Kidney glomerular epithelial cell (primary cell): ENCODE results near the gene FGD5.

Source experiments
- DNase-seq: peaks from one replicate; lab custom pipeline; 2025; lab: John Stamatoyannopoulos, UW

The FGD5 gene

DNA sequence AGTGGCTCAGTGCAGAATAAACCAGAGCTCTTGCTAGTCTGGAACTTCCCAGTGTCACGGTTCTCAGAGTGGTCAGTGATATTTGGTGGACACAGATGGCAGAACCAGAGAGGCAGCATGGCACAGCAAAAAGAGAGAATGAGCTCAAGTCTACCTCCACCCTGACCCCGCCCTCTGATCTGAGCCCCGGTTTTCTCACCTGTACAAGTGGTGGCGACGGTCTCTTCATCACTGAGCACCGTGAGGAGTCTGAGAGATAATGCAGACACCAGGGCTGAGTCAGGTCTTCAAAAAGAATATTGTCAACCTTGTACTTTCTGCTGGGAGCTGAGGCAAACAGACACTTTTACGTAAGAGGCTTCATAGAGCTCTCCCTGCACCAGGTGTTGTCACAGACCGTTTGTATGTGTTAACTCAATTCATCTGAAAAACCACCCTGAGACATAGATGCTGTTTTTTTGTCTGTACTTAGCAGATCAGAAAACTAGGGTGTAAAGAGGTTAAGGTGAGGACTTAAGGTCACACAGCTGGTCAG lies 13.2 kb downstream of the FGD5 start:
- DNase-seq = no peak

DNA sequence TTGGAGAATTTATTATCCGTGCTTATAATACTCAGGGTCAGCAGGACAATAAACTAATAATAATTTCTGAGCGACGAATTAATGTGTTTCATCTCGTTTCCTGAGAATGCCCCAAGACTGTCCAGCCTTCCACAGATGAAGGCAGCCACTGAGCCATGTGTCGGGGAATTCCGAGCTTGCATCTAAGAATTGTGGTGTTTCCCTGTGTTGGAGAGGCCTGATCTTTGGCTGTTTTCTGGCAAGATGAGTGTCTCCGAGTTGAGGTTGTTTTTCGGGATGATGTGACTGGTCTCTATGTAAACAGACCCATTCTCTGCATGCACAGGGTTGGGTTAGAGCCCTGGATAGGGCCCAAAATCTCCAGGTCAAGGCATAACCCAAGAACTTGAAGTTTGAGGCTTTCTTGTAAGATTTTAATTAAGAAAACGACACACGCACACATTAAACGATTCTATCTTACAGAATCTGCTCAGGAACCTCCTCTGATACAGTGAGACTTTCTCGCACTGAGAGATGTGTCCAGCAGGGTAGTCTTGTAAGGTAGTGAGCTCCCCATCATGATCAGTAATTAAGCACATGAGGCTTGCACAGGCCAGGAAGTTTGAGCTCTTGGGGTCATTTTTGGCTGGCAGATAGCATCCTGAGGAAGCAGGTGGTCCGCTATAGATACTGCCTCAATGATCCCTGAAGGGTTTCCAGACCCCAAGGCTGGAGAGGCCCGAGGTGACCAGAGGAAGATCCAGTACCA lies 14.4 kb downstream of the FGD5 start:
- DNase-seq = no peak

DNA sequence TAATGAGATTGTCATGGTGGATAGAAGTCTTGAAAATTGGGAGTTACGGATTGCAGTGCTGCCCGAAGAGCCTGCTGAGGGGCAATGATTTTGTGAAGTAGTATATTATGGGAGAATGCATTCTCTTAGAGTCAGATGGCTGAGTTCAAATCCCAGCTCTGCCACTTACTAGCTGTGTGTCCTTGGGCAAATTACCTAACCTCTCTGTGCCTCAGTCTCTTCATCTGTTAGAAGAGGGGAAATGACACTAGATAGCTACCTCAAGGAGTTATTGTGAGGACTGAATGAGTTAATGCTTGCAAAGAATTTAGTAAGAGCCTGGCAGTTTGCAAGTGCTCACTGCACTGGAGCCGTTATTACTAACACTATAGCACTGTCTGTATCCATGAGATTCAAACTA lies 15.4 kb downstream of the FGD5 start:
- DNase-seq = no peak

DNA sequence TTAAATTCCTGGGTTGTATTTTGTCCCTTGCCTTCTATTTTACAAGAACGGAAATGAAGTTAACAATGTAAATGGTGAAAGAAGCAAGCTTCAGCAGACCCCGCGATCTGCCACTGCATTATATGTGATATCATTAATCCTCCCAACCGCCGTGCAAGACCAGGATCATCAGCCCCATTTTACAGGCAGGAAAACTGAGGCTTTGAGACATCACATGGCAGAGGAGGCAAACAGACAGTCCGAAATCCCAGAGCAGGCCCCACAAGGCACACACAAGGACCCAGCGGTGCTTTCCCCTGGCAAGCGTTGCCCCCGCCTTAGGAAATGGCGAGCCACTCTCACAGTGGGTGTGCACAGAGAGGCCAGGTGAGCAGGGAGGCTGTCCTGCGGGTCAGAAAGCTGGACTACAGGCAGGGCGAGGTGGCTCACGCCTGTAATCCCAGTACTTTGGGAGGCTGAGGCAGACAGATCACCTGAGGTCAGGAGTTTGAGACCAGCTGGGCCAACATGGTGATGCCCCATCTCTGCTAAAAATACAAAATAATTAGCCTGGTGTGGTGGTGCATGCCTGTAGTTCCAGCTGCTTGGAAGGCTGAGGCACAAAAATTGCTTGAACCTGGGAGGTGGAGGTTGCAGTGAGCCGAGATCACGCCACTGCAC lies 16.2 kb downstream of the FGD5 start:
- no peak for DNase-seq

DNA sequence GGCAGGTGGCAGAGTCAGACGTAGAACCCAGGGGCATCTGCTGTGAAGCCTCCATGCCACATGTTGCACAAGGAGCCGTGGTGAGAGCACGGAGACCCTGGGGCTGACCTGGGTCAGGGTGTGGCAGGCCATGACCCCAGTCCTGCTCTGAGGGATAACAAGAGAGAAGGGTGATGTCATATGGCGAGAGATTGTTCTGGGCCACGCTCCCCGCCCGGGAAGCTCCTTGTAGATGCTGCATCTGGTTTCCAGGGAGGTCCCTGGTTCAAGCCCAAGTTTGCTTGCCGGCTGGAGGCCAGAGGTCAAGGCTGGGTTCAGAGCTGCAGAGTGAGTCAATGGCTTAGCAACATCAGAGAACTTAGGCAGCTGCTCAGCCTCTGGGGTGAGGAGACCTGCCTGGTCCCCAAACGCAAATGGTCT lies 17.3 kb downstream of the FGD5 start:
- DNase-seq = no peak

DNA sequence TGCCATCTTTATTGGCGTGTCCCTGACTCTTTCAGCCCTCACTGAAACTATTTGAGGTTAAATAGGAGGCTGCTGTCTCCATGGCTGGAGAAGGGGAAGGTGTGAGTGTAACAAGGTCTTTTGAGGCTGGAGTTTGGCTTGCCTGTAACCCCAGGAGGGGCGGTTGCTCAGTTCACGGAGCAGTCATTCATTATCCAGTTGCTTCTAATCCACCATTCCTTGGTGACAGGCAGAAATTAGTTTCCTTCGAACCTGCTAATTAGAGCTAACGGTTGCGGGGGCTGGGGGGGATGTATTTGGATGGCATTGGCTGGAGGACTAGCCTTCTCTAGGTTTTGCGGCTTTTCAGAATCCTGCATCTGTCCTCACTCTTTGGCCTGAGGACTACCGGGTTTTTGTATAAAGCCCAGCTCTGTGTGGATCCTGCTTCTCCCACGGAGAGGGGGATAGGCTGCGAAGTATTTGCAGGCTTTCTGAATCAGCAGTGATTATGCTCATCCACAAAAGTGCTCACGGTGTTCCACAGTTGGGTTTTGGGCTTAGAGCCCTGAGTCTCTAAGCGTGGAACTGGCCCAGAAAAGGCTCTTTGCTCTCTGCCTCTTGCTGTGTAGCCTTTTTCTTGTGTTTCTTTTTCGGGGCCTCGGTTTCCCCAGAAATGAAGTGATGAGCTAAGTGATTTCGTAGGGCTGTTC lies 18.6 kb downstream of the FGD5 start:
- no peak for DNase-seq

DNA sequence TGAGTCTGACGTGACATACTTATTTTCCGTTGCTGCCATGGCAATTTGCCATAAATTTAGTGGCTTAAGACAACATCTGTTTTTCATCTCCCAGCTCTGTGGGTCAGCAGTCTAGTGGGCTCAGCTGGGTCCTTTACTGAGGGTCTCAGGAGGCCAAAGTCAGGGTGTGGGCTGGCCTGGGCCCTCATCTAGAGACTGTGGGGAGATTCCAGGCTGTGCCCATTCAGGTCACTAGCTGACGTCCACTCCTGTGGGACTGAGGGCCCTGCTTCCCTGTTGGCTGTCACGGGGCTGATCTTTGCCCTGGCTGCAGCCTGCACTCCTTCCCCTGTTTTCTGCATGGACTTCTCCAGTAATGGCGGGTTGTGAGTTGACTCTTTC lies 19.1 kb downstream of the FGD5 start:
- DNase-seq = no peak

DNA sequence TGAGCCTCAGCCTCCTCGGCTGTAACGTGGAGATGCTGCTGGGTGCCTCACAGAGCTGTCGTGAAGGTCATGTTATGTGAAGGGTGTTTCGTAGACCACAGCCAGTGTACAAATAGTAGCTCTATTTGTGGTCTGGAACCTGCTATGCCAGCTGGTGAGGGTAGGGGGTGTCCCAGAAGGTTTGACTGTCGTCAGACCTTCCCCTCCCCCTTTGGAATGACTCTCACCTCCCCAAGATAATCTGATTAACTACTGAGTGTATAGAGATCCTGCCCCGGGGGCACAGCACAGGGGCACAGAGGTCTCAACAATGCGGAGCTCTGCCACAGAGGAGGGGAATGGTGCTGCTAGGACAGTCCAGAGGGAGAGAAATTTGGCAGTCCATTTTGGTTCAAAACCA lies 20.5 kb downstream of the FGD5 start:
- no peak for DNase-seq

DNA sequence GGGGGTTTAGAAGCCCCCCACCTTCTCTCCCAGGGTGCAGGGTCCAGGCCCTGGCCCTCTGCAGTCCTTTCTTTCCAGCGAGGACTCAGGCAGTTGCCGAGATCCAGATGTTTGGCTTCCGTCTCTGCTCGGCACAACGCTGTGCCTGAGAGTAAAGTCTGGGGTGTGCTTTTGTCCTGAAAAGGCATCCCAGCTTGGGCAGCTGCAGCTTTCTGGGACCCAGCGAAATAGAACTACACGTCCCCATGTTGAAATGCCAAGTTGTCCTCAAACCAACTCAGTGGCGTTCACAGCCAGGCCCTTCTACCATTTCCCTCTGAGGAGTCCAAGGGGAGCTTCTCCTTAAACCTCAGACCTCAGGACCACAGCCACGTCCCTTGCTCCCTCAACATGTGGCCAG lies 23.1 kb downstream of the FGD5 start:
- no peak for DNase-seq

DNA sequence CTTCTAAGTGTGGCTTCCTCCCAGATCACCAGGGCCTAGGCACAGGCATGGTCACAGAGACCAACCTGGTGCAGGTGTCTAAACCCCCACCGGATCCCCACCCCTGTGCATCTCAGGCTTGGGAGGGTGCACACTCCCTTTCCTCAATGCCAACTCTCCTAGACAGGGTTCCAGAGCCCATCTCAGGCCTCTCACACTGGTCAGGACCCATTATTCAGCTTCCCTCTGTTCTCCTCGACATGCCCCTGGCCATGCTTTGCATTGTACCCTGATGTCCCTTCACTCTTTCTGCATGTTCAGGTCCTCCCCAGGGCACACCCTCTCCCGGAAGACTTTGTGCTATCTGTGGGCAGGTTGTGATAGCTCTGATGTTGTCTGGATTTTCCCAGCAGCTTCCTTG lies 23.5 kb downstream of the FGD5 start:
- DNase-seq = no peak

DNA sequence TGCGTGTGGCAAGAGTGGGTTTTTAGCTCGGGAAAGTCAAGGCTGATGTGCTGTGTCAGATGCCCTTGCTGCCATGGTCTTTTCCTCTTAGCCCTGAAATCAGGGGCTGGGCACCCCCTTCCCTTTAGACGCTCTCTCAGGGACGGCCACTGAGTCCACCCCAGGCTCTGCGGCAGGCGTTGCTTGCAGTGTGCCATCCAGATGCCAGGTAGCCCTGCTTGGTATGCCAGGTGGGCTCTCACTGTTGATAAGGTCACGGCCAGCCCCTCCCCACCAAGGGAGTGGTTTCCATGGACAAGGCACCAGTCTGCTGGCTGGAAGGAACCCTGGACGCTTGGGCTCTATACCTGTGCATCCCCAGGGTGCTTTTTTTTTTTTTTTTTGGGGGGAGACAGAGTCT lies 24.6 kb downstream of the FGD5 start:
- no peak for DNase-seq

DNA sequence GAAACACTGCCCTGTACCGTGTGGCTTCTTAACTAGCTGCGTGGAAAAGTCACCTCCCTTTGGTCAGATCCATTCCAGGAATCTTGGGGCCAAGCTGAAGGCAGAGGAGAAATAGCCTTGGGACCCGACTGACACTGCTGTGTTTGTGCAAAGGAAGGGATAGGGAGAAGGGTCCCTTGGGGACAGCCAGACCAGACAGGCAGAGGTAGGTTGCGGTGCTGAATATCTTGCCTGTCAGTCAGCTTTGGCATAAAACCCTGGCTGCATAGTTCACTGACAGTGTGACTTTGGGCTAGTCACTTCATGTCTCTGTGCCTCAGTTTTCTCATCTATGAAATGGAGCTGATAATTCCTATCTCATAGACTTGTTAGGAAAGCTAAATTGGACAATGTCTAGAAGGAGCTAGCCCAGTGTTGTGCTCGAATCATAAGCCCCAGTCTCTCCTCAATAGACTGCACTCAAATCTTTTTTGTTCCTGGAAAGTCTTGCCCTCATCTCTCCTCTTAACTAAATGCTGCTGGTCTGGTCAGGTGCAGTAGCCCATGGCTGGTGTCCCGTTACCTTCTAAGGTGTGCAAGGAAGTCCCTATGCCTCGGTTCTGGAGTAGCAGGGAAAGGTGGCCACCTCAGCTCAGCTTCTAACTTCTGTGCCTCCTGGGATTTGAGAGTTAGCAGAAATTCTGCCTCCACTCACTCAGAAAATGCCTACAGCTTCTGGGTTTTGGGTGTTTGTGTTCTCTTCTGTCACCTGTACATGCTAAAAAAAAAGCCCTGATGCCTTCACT lies 25.8 kb downstream of the FGD5 start:
- no peak for DNase-seq

DNA sequence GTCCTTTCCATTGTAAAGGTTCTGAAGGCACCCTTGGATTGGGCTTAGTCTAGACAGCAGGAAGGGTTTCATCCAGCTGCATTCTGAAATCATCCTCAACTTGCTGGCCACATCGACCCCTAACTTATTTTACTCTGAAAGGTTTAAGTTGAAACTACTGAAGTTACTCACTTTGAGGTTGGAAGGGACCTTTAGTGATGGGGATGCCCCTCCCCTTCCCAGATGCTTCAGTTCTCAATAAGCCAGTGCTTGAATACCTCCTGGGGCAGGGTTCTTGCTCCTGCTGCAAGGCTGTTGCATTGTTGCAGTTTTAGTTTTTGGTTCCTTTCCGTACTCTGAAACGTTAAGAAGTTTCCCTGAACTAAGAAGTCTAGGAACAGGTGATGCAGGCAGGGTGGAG lies 26.4 kb downstream of the FGD5 start:
- DNase-seq = no peak

DNA sequence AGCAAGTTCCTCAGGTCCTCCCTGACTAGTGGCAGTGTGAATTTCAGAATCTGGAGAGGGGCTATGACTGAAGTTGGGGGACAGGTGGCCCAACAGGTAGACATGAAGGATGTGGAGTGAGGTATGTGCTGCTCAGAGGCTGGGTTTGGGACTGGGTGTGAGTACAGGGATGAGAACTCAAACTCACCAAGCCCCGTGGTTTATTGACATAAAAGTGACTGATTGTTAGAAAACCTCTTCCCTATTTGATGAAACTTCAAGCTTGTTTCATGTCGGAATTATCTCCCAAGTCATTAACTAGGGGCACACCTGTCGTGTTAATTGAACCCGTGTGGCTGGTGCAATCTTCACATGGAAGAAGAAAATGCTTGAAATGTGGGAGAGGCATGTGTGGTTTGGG lies 27.1 kb downstream of the FGD5 start:
- DNase-seq = no peak

DNA sequence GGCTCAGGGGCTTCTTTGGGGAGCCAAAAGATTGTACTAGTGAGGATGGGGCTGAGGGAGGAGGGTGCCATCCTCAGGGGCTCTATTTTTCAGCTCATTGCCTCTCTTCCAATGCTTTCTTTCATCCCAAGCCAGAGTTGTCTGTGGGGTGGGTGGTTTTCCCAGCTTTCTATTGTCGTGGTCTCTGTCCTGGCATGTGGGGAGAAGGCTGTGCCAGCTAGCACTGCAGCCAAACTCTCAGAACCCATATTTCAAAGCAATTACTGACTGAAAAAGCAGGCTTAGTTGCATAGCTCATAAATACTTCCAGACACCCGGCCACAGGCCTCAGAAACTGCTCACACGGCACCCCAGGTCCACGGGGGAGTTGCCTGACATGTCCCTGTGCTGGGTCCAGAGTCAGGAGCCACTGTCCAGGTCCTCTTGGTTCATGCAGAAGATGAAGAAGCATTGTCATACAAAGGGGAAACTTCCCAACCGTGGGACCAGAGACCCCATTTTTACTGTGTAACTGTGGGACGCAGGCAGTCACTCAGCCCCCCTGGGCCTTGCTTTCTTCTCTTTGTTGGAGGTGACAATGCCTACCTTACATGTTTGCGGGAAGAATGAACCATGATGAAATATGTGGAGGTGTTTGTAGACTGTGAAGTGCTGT lies 27.6 kb downstream of the FGD5 start:
- DNase-seq = no peak

DNA sequence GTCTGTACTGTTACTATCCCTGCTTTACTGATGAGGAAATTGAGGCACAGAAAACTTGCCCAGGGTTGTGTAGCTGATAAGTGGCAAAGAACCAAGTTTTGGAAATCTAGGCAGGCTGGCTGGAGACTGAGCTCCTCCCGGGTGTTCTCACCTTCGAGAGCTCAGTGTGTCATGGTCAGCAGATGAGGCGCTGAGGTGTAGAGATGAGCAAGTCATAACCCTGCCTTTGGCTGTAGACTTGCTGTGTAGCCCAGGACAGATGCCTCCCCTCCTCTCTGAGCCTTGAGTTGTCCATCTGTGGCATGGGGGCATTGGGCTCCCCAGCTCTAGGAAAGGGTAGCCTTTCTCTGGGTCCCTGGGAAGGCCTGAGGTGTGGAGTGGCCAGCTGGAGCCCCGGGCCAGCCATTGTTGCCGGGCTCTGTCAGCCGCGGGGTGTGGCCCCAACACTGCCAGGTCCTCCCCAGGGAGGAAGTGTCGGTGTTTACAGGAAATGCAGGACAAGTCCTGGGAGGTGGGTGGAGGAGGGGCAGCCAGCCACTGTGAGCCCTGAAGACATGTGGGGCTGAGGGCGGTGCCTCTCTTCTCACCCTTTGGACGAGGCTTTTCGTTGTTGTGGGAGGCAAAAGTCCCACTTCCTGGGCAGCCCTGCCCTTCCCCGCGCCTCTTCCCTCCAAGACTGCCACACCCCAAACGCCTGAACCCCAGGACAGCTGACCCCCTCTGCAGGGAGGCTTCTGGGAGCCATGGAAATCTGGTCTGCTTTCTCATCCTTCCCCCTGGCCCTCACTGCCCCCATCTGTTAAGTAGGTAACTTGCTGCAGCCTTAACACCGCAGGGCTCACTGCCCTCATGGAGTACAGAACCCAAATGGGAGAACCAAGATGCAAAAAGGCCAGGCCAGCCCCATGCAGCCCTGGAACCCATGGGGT lies 29.1 kb downstream of the FGD5 start:
- no peak for DNase-seq

DNA sequence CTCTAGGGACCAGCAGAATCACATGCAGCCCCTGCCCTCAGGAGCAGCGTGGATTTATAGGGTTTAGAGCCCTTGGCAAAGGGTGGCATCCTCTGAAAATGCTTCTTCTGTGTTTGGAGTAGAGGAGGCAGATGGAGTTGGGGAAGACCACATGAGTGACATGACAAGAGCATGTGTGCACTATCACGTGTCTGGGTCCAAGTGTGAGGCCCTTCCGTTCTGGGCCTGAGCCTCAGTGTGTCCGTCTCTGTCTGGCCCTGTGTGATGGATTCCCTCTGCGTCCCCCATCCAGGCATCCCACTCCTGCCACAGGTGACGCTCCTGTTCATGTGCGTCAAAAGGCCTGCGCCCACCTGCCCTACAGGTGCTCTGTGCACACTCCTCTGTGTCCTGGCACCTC lies 30.1 kb downstream of the FGD5 start:
- DNase-seq = no peak

DNA sequence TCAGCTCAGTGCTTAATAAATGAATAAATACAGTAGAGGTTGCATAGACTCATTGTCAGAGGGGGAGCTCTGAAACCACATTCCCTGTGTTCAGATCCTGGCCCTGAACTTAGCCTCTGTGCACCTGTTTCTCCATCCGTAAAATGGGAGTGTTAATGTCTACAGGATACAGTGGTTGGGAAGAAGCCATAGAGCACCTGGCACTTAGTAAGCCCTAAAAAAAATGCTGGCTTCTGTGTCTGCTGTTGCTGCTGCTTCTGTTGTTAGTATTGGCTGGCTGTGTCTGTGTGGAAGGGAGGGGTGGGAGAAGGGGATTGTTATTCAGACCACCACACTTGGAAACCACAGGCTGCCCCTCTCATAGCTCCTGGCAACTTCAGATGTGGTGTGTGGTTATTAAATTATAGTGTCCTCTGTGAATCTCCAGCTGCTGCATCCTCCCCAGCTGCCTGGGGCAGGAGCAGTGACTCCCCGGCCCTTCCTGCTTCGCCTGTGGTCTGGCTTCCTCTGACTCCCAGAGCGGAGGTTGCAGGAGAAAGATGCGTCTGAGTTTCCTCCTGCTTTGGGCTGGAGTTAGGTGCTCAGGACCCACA lies 31.0 kb downstream of the FGD5 start:
- no peak for DNase-seq

DNA sequence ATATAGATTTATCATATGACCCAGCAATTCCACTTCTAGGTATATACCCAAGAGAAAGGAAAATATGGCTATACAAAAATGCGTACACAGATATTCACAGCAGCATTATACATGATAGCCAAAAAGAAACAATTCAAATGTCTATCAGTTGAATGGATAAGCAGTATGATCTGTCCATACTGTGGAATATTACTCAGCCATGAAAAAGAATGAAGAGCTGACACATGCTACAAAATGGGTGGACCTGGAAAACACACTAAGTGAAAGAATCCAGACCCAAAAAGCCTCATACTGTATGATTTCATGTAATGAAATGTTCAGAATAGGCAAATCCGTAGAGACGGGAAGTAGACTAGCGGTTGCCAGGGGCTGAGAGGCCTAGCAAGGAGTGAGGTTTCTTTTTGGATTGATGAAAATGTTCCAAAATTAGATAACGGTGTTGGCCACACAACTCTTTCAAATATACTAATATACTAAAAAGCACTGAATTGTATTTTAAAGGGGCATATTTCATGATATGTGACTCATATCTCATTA lies 33.4 kb downstream of the FGD5 start:
- DNase-seq = no peak

DNA sequence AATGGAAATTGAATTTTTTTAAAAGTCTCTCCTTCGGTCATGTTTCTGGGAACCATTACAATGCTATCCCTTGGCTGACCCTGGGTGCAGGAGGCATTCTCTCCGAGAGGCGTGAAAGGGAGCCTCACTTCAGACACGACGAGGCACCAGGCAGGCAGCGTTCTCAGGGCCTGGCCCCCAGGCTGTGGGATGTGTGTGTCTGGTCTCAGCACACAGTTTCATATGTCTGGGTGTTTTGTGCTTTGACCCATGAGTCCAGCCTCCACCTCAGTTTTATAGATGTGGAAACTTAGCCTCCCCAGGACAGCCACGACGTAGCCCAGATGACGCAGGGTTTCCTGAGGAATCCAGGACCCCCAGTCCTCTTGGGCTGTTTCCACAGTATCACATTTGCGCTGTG lies 34.0 kb downstream of the FGD5 start:
- DNase-seq = no peak
